Measurements from ENCODE around the gene CRIM1. TPM values are rescaled to one million over a fixed set of nuclear protein-coding genes. Genes with fewer than 3 reads are reported as not detected.

Gene CRIM1
- total RNA-seq, 1 experiment from 2014 or later: 27.6 TPM

DNA sequence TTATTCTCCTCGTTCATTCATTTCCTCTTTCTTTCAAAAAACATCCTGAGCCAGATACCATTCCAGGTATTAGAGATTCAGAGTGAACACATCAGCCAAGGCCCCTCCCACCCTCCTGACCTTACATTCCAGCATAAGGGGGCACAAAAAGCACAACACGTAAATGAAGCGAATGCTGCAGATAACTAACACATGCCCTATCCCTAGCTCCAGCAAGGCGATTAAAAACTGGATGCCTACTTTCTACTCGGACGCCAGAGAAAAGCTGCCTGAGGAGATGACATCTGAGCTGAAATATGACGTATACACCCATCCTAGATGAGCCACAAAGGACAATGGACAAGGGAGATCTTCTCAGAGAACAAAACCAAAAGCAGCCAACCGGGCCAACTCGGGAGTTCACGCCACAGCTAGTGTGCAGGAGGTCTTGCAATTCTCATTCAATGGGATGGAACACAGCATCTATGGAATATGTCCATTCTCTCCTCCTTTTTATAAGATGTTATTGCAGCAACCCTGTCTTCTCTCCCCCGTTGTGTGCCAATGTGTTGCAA lies 208.9 kb downstream of the CRIM1 start:
- Histone ChIP-seq H4K20me1 (ENCODE audit: control insufficient read depth, insufficient read depth, insufficient read length) (no peaks in the 10 kb centered on the region), H3K79me2 (ENCODE audit: insufficient read depth, low read length) (no peaks in the 10 kb centered on the region), H3K23me2 (ENCODE audit: insufficient read length, low read depth, low read length, poor library complexity, severe bottlenecking) (no peaks in the 10 kb centered on the region), H2BK5ac (ENCODE audit: insufficient read length, low read length) (no peak overlapping the region), H3K27me3 (ENCODE audit: insufficient read depth, low read length) (no peaks in the 10 kb centered on the region), H3K56ac (ENCODE audit: insufficient read length, low read depth, low read length) (no peak overlapping the region), H4K8ac (replicated peaks; ENCODE audit: insufficient read length, low read depth, low read length) (no peak overlapping the region), H3K23ac (ENCODE audit: insufficient read length, low read depth, low read length) (no peak overlapping the region), H2BK20ac (ENCODE audit: low read depth, low read length, poor library complexity, severe bottlenecking) (no peak overlapping the region), H2AK5ac (ENCODE audit: insufficient read length, low read length) (no peak overlapping the region), H2BK120ac (ENCODE audit: low read depth, low read length, poor library complexity, severe bottlenecking) (no peak overlapping the region), H2BK12ac (ENCODE audit: insufficient read length, low read depth, low read length) (no peak overlapping the region), H3K14ac (ENCODE audit: insufficient read depth, low read length) (no peak overlapping the region), H4K5ac (ENCODE audit: insufficient read length, low read depth, low read length) (no peak overlapping the region), H3K9me3 (ENCODE audit: control insufficient read depth, low read depth, low read length) (no peaks in the 10 kb centered on the region), H3K4ac (ENCODE audit: low read depth, low read length) (no peak overlapping the region), H3K9ac (ENCODE audit: extremely low read depth, insufficient read length, low read length) (no peak overlapping the region), H3T11ph (ENCODE audit: low read length) (no peak overlapping the region), H3K27ac (ENCODE audit: insufficient read length, low read depth, low read length) (no peak overlapping the region), H3K79me1 (ENCODE audit: insufficient read depth, low read depth, low read length, poor library complexity, severe bottlenecking) (no peaks in the 10 kb centered on the region), H2BK15ac (ENCODE audit: low read depth, low read length) (no peak overlapping the region), H3K4me2 (ENCODE audit: insufficient read depth, insufficient read length, low read length) (no peak overlapping the region), H3K4me1 (ENCODE audit: insufficient read depth, low read length) (peaks cover 6% of the 10 kb centered on the region; the same call in 1 of the 2 replicates), H4K91ac (ENCODE audit: insufficient read length, low read depth, low read length) (no peak overlapping the region), H2AFZ (ENCODE audit: low read length) (no peak overlapping the region), H3K18ac (ENCODE audit: insufficient read length, low read depth, low read length) (no peak overlapping the region)
- Mint-ChIP-seq H3K27ac (no peak overlapping the region), H3K36me3 (ENCODE audit: insufficient read depth in 1 of 3, low read depth in 3 of 3) (peaks cover 4 to 24% (median 14%) of the 10 kb centered on the region in 3 experiments; a peak in 5 of 7 replicates), H3K27me3 (ENCODE audit: low read depth) (no peaks in the 10 kb centered on the region), H3K4me1 (peaks cover 37 to 40% of the 10 kb centered on the region in 2 experiments), H3K4me3 (no peak overlapping the region), H3K9me3 (no peaks in the 10 kb centered on the region)
- WGBS (ENCODE audit: extremely low coverage, insufficient read length, low lambda C conversion rate): 100% methylated on average over 1 of the region's 11 CpGs
- no peak for DNase-seq
- no peak for TF ChIP-seq CTCF (conservative IDR thresholded peaks at IDR 0.05)
